ENCODE data around the gene CERS4.
A peak's percentile ranks its signal among the peaks of the same experiment; 100 is the strongest.
"Not testable (repeated sequence)": the region's sequence is repeated elsewhere in the genome, so short reads cannot be mapped to it uniquely, and the experiment has no call there.

The CERS4 gene

DNA sequence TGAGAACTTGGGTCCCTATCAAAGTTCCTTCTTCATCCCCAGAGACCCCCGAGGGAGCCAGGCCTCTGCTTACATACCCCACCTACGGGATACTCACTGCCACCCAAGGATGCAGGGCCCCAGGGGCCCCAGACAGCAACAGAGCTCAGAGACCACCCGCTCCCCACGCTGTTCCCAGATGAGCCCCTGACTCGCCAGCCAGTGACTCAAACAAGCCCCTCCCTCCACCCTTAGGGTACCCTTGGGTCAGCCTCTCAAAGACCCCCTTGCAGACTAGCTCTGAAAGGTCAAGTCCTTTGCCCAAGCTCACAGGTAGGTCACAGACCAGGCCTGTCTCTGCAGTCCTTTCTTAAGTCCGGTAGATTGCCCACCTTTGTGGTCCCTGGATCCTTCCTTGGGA is 53.3 kb downstream of the CERS4 start:
- no peak for DNase-seq (ENCODE audit: low read depth)

- DNase-seq (ENCODE audit: low read depth): not testable (repeated sequence)
Measured at GRCh38 chr19:8264248-8264647, 55.1 kb downstream of the CERS4 start.

- no peak for DNase-seq (ENCODE audit: low read depth)
Measured at GRCh38 chr19:8265872-8266271, 56.7 kb downstream of the CERS4 start.

- DNase-seq (ENCODE audit: low read depth): no peak
Measured at GRCh38 chr19:8269724-8270123, 60.6 kb downstream of the CERS4 start.

DNA sequence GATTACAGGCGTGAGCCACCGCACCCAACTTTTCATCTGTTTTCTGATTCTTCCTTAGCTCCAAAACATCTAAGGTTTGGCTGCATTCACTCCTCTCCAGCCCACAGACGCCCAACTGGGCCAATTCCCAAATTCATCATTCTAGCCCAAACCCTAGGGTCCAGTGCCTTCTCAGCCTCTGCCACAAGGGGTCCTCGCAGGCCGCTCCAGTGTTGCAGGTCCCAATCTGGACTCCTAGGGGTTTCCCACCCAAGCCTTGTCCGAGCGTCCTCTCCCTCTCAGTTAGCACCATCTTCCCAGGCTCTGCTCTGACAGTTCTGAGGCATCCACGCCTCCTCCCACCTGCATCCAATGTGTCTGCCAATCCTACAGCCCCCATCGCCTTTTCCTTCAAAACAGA is 67.3 kb downstream of the CERS4 start:
- DNase-seq (ENCODE audit: low read depth): not testable (repeated sequence)

GRCh38 chr19:8291337-8291736 is 82.2 kb downstream of the CERS4 start:
- not testable (repeated sequence) for DNase-seq (ENCODE audit: low read depth)

DNA sequence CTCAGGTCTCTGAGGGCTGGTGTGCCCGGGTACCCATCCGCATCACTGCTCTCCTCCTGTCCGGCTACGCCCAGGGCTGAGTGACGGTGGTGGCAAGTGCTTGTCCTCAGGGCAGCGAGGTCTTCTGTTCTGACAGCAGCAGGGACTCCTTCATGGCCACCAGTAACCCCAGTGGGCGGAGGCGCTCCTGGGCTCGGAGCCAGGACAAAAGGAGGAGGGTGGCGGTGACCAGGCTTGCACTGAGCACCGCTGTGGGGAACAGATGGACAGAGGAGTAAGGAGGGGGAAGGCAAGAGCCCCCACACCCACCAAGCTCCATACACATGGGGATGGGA is 93.2 kb downstream of the CERS4 start:
- no peak for DNase-seq (ENCODE audit: low read depth)

GRCh38 chr19:8302734-8303133 is 93.6 kb downstream of the CERS4 start:
- DNase-seq (ENCODE audit: low read depth): no peak

DNA sequence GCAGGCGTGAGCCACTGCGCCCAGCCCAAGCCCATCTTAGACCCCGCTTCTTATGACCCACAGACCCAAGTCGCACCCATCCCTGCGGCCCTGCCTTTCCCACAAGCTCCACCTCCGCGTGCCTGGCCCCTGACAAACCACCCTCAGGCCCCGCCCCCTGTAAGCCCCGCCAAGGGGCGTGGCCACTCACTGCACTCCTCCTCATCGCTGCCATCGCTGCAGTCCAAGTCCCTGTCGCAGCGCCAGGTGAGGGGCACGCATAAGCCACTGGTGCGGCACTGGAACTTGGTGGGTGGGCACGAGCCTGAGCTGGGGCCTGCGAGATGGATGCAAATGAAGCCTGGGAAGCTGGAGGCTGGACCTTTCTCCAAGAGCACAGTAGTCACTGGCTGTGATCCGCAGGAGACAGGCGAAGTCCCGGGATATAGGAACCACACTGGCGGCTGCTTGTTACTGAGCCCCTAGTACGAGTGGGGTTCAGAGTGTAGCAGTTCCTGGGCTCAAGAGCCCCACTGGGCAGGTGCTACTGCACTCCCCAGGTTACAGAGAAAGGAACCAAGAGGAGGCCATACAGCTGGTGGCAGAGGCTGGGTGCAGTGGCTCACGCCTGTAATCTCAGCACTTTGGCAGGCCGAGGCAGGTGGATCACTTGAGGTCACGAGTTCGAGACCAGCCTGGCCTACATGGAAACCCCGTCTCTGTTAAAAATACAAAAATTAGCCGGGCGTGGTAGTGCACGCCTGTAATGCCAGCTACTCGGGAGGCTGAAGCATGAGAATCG is 95.9 kb downstream of the CERS4 start:
- DNase-seq (ENCODE audit: low read depth): no peak

GRCh38 chr19:8305798-8306197 is 96.6 kb downstream of the CERS4 start:
- no peak for DNase-seq (ENCODE audit: low read depth)

DNA sequence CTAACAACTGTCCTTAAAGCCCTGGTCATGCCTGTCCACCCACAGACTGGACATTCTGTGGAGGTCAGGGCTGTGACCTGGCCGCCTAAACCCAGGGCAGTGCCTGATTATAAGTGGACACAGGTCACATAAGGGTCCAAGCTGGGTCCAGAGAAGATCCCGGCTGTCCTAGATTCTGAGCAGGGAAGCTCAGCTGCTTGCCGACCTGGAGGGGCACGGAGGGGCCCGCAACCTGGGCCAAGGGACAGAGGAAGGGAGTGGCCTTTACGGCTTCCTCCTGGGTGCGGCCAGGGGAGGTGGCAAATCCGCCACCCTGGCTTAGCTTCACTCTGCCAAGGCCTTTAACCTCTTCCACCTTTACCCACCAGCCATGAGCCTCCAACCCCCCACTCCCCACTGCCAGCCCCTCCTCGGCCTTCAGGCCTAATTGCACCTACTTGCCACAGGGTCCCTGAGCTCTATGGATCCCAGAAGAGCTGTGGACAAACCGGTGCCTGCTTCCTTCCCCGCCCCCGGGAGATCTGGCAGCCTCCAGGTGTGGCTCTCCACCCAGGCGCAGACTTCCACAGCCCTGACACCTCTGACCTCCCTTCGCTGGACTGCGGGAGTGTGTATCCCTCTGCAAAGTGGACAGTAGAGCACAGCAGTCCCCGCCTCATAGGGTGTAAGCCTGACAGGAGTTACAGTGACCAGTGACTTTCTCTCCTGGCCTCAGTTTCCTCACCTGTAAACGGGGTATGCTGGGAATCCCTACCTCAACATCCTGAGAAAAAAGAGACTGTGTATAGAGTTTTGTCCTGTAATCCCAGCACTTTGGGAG is 97.3 kb downstream of the CERS4 start:
- DNase-seq (ENCODE audit: low read depth): no peak

- DNase-seq (ENCODE audit: low read depth): no peak
Measured at GRCh38 chr19:8307400-8307964, 98.3 kb downstream of the CERS4 start.

GRCh38 chr19:8307965-8308866 is 99.0 kb downstream of the CERS4 start, which contains the start of gene CD320:
Gene CD320 (minus strand): TSS chr19:8308358. CDS start chr19:8308290, 68 bp downstream.
- DNase-seq (ENCODE audit: low read depth): peak; percentile 64

- no peak for DNase-seq (ENCODE audit: low read depth)
Measured at GRCh38 chr19:8308891-8309291, 99.7 kb downstream of the CERS4 start.

GRCh38 chr19:8310342-8311055 is 101.3 kb downstream of the CERS4 start:
- no peak for DNase-seq (ENCODE audit: low read depth)

DNA sequence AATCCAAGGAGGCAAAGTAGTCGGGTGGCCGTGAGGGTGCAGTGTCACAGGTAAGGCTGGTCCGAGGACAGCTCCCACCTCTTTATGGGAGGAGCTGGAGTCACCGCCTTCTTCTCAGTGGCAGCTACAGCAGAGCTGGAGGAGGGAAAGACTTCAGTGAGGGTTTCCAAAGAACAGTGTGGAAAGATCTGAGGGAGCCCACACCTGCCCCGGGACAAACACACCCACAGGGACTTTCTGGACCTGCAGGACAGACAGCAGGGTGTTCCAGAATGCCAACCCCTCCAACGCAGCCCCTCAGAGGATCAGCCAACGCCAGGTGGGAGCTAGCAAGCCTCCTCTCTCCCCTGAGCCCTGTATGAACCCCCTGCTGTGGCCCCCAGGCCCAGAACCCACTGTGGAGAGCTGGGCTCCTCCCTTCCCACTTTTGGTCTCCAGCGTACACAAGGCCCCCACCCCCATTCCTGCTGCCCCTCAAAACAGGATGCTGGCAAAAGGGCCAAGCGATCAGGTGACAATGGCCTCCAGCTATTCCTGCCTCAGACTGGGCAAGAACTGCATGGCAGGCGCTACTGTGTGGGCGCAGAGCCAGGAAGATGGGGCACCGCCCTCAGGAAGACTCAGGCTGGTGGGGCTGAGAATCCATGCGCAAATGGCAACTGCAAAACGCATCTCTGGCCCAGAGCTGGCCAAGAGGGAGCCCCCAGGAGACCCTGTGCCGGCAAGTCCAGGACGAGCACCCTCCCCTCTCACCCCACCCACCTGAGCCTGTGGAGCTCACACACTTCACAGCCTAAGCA is 102.5 kb downstream of the CERS4 start:
- DNase-seq (ENCODE audit: low read depth): no peak

Data from fibroblast of the conjunctiva (primary cell).